Measurements from ENCODE around the gene CCDC117.
A peak's percentile ranks its signal among the peaks of the same experiment; 100 is the strongest.

Gene CCDC117

DNA sequence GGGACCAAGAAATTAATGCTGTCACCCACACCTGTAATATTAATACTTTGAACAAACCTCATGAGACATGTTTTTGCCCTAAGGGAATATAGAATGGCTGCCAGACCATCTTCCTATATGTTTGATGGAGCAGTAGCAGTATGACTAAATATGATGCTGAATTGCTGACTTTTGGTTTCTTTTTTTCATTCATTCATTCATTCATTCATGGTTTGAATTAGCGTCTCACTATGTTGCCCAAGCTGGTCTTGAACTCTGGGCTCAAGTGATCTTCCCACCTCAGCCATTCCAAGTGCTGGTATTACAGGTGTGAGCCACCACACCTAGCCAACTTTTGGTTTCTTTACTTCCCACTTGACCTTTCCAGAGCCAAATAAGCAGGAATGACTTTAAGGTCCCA is 7.8 kb downstream of the CCDC117 start:
- no peak overlapping the region for H3K4me3 ChIP-seq (ENCODE audit: low read depth, low read length)
- no peak overlapping the region for H4K8ac ChIP-seq (ENCODE audit: low read depth, low read length)
- H3K18ac ChIP-seq (ENCODE audit: low read length), result no peak overlapping the region
- H2AFZ ChIP-seq (ENCODE audit: insufficient read depth, low read length, poor library complexity), result no peak overlapping the region
- no peak overlapping the region for H4K91ac ChIP-seq (ENCODE audit: low read depth, low read length)
- DNase-seq, result no peak
- no peaks in the 10 kb centered on the region for H3K79me2 ChIP-seq (ENCODE audit: control insufficient read depth, insufficient read depth, low read length, poor library complexity)
- H3K4me2 ChIP-seq (ENCODE audit: low read length), result no peak overlapping the region
- no peak overlapping the region for H3K14ac ChIP-seq (ENCODE audit: low read length)
- H3K27ac ChIP-seq (ENCODE audit: low read depth, low read length), result no peak overlapping the region
- no peak overlapping the region for H2BK5ac ChIP-seq (ENCODE audit: low read depth, low read length, poor library complexity)
- H2AK5ac ChIP-seq (ENCODE audit: low read length), result no peak overlapping the region
- peaks cover 34 to 42% of the 10 kb centered on the region in 2 experiments for H3K36me3 ChIP-seq (ENCODE audit: control insufficient read depth in 1 of 2, insufficient read depth in 2 of 2, low read length in 2 of 2)
- no peak overlapping the region for H3K9ac ChIP-seq (ENCODE audit: low read length)
- H2BK120ac ChIP-seq (ENCODE audit: insufficient read depth, low read length, poor library complexity), result no peak overlapping the region
- H3K23ac ChIP-seq (ENCODE audit: low read length), result no peak overlapping the region
- H3K4ac ChIP-seq (ENCODE audit: low read depth, low read length), result no peak overlapping the region
- H3K79me1 ChIP-seq (ENCODE audit: low read length), result no peaks in the 10 kb centered on the region
- no peaks in the 10 kb centered on the region for H3K9me3 ChIP-seq (ENCODE audit: insufficient read depth, low read depth, low read length)
- H3K27me3 ChIP-seq (ENCODE audit: insufficient read depth, low read length), result no peaks in the 10 kb centered on the region
- no peaks in the 10 kb centered on the region for H3K4me1 ChIP-seq (ENCODE audit: control insufficient read depth in 1 of 2, insufficient read depth in 2 of 2, low read length in 2 of 2)
- no peak overlapping the region for H2BK12ac ChIP-seq (ENCODE audit: low read length)
- WGBS (ENCODE audit: extremely low coverage, insufficient coverage, insufficient read length), result no CpG with 5 or more reads among the region's 1 CpG
- H4K12ac ChIP-seq (ENCODE audit: low read depth, low read length), result no peak overlapping the region

DNA sequence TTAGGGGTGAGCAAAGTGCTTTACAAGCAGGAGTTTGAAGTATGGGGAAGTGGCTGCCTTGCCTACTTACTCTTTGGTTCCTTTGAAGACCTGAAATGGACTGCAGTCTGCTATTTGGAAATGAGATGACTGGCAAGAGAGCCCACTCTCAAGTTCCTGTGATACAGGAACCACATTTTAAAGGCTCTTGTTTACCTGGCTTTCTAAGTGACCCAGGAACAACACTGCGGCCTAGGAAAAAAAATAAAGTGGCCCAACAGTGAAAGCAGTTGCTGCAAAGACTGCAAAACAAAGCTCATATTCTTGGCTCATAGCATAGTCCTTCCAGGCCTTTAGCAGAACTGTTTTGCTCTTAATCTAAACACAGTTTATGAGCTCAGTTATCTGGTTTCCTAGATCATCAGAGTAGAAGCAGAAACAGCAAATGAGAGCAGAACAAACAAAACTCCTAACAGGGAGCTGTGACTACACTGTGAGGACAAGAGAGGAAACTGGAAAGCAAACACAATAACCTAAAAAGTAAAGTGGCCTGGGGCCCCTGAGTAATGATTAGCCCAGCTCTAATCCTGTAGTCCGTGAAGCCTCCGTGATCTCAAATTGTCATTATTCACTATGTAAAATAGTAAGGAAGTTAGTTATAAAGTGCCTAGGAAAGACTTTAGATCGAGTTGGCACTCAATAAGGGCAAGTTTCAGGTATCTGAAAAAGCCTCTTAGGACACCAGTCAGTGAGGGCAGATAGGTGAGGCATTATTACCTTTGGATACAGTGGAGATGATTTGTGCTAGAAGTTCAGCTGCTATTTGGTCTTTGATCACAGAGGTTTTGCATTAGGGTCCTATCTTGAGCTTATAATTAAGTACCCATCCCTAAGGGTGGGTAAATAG is 11.5 kb downstream of the CCDC117 start:
- H2BK120ac ChIP-seq (ENCODE audit: insufficient read depth, low read length, poor library complexity), result no peak overlapping the region
- no peak overlapping the region for H3K4me3 ChIP-seq (ENCODE audit: low read depth, low read length)
- H3K4ac ChIP-seq (ENCODE audit: low read depth, low read length), result no peak overlapping the region
- WGBS (ENCODE audit: extremely low coverage, insufficient coverage, insufficient read length), result no CpG with 5 or more reads among the region's 4 CpGs
- no peak overlapping the region for H4K91ac ChIP-seq (ENCODE audit: low read depth, low read length)
- no peak overlapping the region for H3K18ac ChIP-seq (ENCODE audit: low read length)
- no peak overlapping the region for H4K8ac ChIP-seq (ENCODE audit: low read depth, low read length)
- H3K36me3 ChIP-seq (ENCODE audit: control insufficient read depth in 1 of 2, insufficient read depth in 2 of 2, low read length in 2 of 2), result peaks cover 24 to 37% of the 10 kb centered on the region in 2 experiments
- no peak overlapping the region for H3K23ac ChIP-seq (ENCODE audit: low read length)
- no peak overlapping the region for H2AFZ ChIP-seq (ENCODE audit: insufficient read depth, low read length, poor library complexity)
- no peaks in the 10 kb centered on the region for H3K79me1 ChIP-seq (ENCODE audit: low read length)
- no peaks in the 10 kb centered on the region for H3K4me1 ChIP-seq (ENCODE audit: control insufficient read depth in 1 of 2, insufficient read depth in 2 of 2, low read length in 2 of 2)
- no peaks in the 10 kb centered on the region for H3K27me3 ChIP-seq (ENCODE audit: insufficient read depth, low read length)
- no peak for DNase-seq
- H3K27ac ChIP-seq (ENCODE audit: low read depth, low read length), result no peak overlapping the region
- H2BK5ac ChIP-seq (ENCODE audit: low read depth, low read length, poor library complexity), result no peak overlapping the region
- no peaks in the 10 kb centered on the region for H3K79me2 ChIP-seq (ENCODE audit: control insufficient read depth, insufficient read depth, low read length, poor library complexity)
- no peak overlapping the region for H3K14ac ChIP-seq (ENCODE audit: low read length)
- no peak overlapping the region for H2BK12ac ChIP-seq (ENCODE audit: low read length)
- H3K4me2 ChIP-seq (ENCODE audit: low read length), result no peak overlapping the region
- no peaks in the 10 kb centered on the region for H3K9me3 ChIP-seq (ENCODE audit: insufficient read depth, low read depth, low read length)
- peak overlapping the region; percentile 25 for H3K9ac ChIP-seq (ENCODE audit: low read length)
- H2AK5ac ChIP-seq (ENCODE audit: low read length), result no peak overlapping the region
- no peak overlapping the region for H4K12ac ChIP-seq (ENCODE audit: low read depth, low read length)

DNA sequence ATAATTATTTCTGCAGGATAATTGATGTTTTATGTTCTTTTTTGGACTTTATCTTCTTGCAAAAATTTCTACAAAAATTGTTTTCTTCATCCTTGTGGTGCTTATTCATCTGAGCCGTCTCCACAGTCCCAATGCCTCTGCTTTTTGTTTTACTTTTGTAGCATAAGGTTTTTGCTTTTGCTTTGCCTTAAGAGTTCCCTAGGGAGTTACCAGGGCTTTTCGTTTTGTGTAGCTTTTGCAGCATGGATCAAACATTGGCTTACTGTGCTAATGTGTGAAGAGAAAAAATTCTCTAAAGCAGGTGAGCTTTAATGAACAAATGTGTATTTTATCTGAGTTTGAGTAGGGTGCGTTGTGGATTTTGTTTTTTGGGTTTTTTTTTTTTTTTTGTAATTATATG is 16.1 kb downstream of the CCDC117 start:
- H4K12ac ChIP-seq (ENCODE audit: low read depth, low read length), result no peak overlapping the region
- H3K79me1 ChIP-seq (ENCODE audit: low read length), result no peaks in the 10 kb centered on the region
- no peak overlapping the region for H3K18ac ChIP-seq (ENCODE audit: low read length)
- no peak overlapping the region for H4K91ac ChIP-seq (ENCODE audit: low read depth, low read length)
- no peaks in the 10 kb centered on the region for H3K79me2 ChIP-seq (ENCODE audit: control insufficient read depth, insufficient read depth, low read length, poor library complexity)
- H3K27ac ChIP-seq (ENCODE audit: low read depth, low read length), result no peak overlapping the region
- no peak overlapping the region for H2BK12ac ChIP-seq (ENCODE audit: low read length)
- no peak overlapping the region for H4K8ac ChIP-seq (ENCODE audit: low read depth, low read length)
- no peak for DNase-seq
- H2BK120ac ChIP-seq (ENCODE audit: insufficient read depth, low read length, poor library complexity), result no peak overlapping the region
- H3K36me3 ChIP-seq (ENCODE audit: control insufficient read depth in 1 of 2, insufficient read depth in 2 of 2, low read length in 2 of 2), result peaks cover 8 to 23% of the 10 kb centered on the region in 2 experiments
- no peak overlapping the region for H3K4ac ChIP-seq (ENCODE audit: low read depth, low read length)
- no peak overlapping the region for H2AFZ ChIP-seq (ENCODE audit: insufficient read depth, low read length, poor library complexity)
- no peaks in the 10 kb centered on the region for H3K9me3 ChIP-seq (ENCODE audit: insufficient read depth, low read depth, low read length)
- no peak overlapping the region for H2BK5ac ChIP-seq (ENCODE audit: low read depth, low read length, poor library complexity)
- H3K4me2 ChIP-seq (ENCODE audit: low read length), result no peak overlapping the region
- no peak overlapping the region for H3K23ac ChIP-seq (ENCODE audit: low read length)
- H3K4me1 ChIP-seq (ENCODE audit: control insufficient read depth in 1 of 2, insufficient read depth in 2 of 2, low read length in 2 of 2), result no peaks in the 10 kb centered on the region
- no peak overlapping the region for H3K4me3 ChIP-seq (ENCODE audit: low read depth, low read length)
- H3K14ac ChIP-seq (ENCODE audit: low read length), result no peak overlapping the region
- no peak overlapping the region for H2AK5ac ChIP-seq (ENCODE audit: low read length)
- H3K9ac ChIP-seq (ENCODE audit: low read length), result no peak overlapping the region
- WGBS (ENCODE audit: extremely low coverage, insufficient coverage, insufficient read length), result no CpG with 5 or more reads among the region's 3 CpGs
- no peaks in the 10 kb centered on the region for H3K27me3 ChIP-seq (ENCODE audit: insufficient read depth, low read length)

DNA sequence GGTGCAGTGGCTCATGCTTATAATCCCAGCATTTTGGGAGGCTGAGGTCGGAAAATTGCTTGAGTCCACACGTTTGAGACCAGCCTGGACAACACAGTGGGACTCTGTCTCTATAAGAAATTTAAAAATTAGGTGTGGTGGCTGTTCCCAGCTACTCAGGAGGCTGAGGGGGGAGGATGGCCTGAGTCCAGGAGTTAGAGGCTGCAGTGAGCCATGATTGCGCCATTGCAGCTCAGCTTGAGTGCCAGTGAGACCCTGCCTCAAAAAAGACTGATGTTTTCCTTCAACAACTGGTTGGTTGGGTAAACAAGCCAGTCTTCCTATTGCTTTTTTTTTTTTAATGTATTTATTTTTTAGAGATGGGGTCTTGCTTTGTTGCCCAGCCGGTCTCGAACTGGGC is 18.6 kb downstream of the CCDC117 start:
- WGBS (ENCODE audit: extremely low coverage, insufficient coverage, insufficient read length), result no CpG with 5 or more reads among the region's 5 CpGs
- H2AFZ ChIP-seq (ENCODE audit: insufficient read depth, low read length, poor library complexity), result no peak overlapping the region

More for the DNA sequence above, 18.6 kb downstream of the CCDC117 start:
- H3K4me2 ChIP-seq (ENCODE audit: low read length), result no peak overlapping the region
- no peak overlapping the region for H3K4me3 ChIP-seq (ENCODE audit: low read depth, low read length)
- no peak overlapping the region for H3K18ac ChIP-seq (ENCODE audit: low read length)
- H3K14ac ChIP-seq (ENCODE audit: low read length), result no peak overlapping the region
- no peaks in the 10 kb centered on the region for H3K4me1 ChIP-seq (ENCODE audit: control insufficient read depth in 1 of 2, insufficient read depth in 2 of 2, low read length in 2 of 2)
- H2BK12ac ChIP-seq (ENCODE audit: low read length), result no peak overlapping the region
- H4K8ac ChIP-seq (ENCODE audit: low read depth, low read length), result no peak overlapping the region
- no peaks in the 10 kb centered on the region for H3K9me3 ChIP-seq (ENCODE audit: insufficient read depth, low read depth, low read length)
- H3K4ac ChIP-seq (ENCODE audit: low read depth, low read length), result no peak overlapping the region
- H3K27me3 ChIP-seq (ENCODE audit: insufficient read depth, low read length), result no peaks in the 10 kb centered on the region
- peaks cover 8 to 13% of the 10 kb centered on the region in 2 experiments for H3K36me3 ChIP-seq (ENCODE audit: control insufficient read depth in 1 of 2, insufficient read depth in 2 of 2, low read length in 2 of 2)
- no peak overlapping the region for H3K9ac ChIP-seq (ENCODE audit: low read length)
- H2AK5ac ChIP-seq (ENCODE audit: low read length), result no peak overlapping the region
- no peaks in the 10 kb centered on the region for H3K79me1 ChIP-seq (ENCODE audit: low read length)
- H3K23ac ChIP-seq (ENCODE audit: low read length), result no peak overlapping the region
- no peak overlapping the region for H4K12ac ChIP-seq (ENCODE audit: low read depth, low read length)
- H2BK120ac ChIP-seq (ENCODE audit: insufficient read depth, low read length, poor library complexity), result no peak overlapping the region
- DNase-seq, result no peak
- H3K27ac ChIP-seq (ENCODE audit: low read depth, low read length), result no peak overlapping the region
- H3K79me2 ChIP-seq (ENCODE audit: control insufficient read depth, insufficient read depth, low read length, poor library complexity), result no peaks in the 10 kb centered on the region
- H2BK5ac ChIP-seq (ENCODE audit: low read depth, low read length, poor library complexity), result no peak overlapping the region
- H4K91ac ChIP-seq (ENCODE audit: low read depth, low read length), result no peak overlapping the region

All from trophoblast cell (in vitro differentiated cells and primary cell).